ENCODE data around the gene CMTM6. TPM values are rescaled to one million over a fixed set of nuclear protein-coding genes. Genes with fewer than 3 reads are reported as not detected.

Gene CMTM6
- total RNA-seq, 2 donors from 2014 or later: 79.8 to 237 TPM

GRCh38 chr3:32448686-32449474 lies 53.8 kb downstream of the CMTM6 start:
- WGBS: 78% methylated on average over 14 of the region's 14 CpGs
- H3K9me3 ChIP-seq: no peaks in the 10 kb centered on the region
- no peaks in the 10 kb centered on the region for H3K36me3 ChIP-seq
- TF ChIP-seq CTCF (IDR thresholded peaks at IDR 0.05) (no peak), POLR2AphosphoS5 (IDR thresholded peaks at IDR 0.05) (no peak), POLR2A (IDR thresholded peaks at IDR 0.05) (no peak)
- H3K4me3 ChIP-seq: no peak overlapping the region
- H3K27me3 ChIP-seq (replicated peaks; ENCODE audit: insufficient read depth): no peaks in the 10 kb centered on the region
- DNase-seq (ENCODE audit: low spot score): no peak
- H3K27ac ChIP-seq: no peak overlapping the region
- intact Hi-C loops (cut with DNase I): no loop called here
- no peaks in the 10 kb centered on the region for H3K4me1 ChIP-seq (replicated peaks)

- Histone ChIP-seq H3K9me3 (no peaks in the 10 kb centered on the region), H3K36me3 (no peaks in the 10 kb centered on the region), H3K27ac (no peak overlapping the region), H3K4me1 (replicated peaks) (no peaks in the 10 kb centered on the region), H3K27me3 (replicated peaks; ENCODE audit: insufficient read depth) (no peaks in the 10 kb centered on the region), H3K4me3 (no peak overlapping the region)
- TF ChIP-seq POLR2AphosphoS5 (IDR thresholded peaks at IDR 0.05) (no peak), POLR2A (IDR thresholded peaks at IDR 0.05) (no peak), CTCF (IDR thresholded peaks at IDR 0.05) (no peak)
- WGBS: 81% methylated on average over 1 of the region's 1 CpG
- DNase-seq (ENCODE audit: low spot score): no peak
- intact Hi-C loops (cut with DNase I): no loop called here
Measured at GRCh38 chr3:32447865-32448400, 54.7 kb downstream of the CMTM6 start.

GRCh38 chr3:32443478-32443877 lies 59.2 kb downstream of the CMTM6 start:
- no peak for TF ChIP-seq POLR2A (IDR thresholded peaks at IDR 0.05)
- TF ChIP-seq CTCF (IDR thresholded peaks at IDR 0.05): no peak
- DNase-seq (ENCODE audit: low spot score): no peak
- Histone ChIP-seq H3K4me3 (no peak overlapping the region), H3K9me3 (no peaks in the 10 kb centered on the region), H3K4me1 (replicated peaks) (no peaks in the 10 kb centered on the region), H3K27me3 (replicated peaks; ENCODE audit: insufficient read depth) (no peaks in the 10 kb centered on the region), H3K36me3 (no peaks in the 10 kb centered on the region), H3K27ac (no peak overlapping the region)
- WGBS: 46% methylated on average over 1 of the region's 1 CpG
- intact Hi-C loops (cut with DNase I): no loop called here

GRCh38 chr3:32442766-32443165 lies 59.9 kb downstream of the CMTM6 start:
- intact Hi-C loops (cut with DNase I): no loop called here
- H3K36me3 ChIP-seq: no peaks in the 10 kb centered on the region
- H3K4me1 ChIP-seq (replicated peaks): no peaks in the 10 kb centered on the region
- H3K27ac ChIP-seq: no peak overlapping the region
- H3K9me3 ChIP-seq: no peaks in the 10 kb centered on the region
- TF ChIP-seq CTCF (IDR thresholded peaks at IDR 0.05): no peak
- TF ChIP-seq POLR2A (IDR thresholded peaks at IDR 0.05): no peak
- no peak for TF ChIP-seq POLR2AphosphoS5 (IDR thresholded peaks at IDR 0.05)
- no peak for DNase-seq (ENCODE audit: low spot score)
- no peak overlapping the region for H3K4me3 ChIP-seq
- WGBS: 94% methylated on average over 3 of the region's 3 CpGs
- no peaks in the 10 kb centered on the region for H3K27me3 ChIP-seq (replicated peaks; ENCODE audit: insufficient read depth)

Data from prostate gland (tissue), 2 donors.